Caco-2 (cell line): ENCODE measurements around the gene DCX. TPM values are rescaled to one million over a fixed set of nuclear protein-coding genes. Genes with fewer than 3 reads are reported as not detected.

Experiments
- BruUV-seq: library from RNA; stranded (reverse); fragments of 400-500 nt; replicated peaks from 2 replicates; lab custom pipeline; 2021; lab: Mats Ljungman, UMichigan
- CTCF ChIA-PET: fragments of 300-600 bp; sonication (Branson Sonifier 250); formaldehyde crosslinking; loops from one replicate; lab custom pipeline; 2022; ENCODE audit warnings: antibody characterized with exemption; lab: Charles Lee
- POLR2A ChIA-PET: fragments of 300-600 bp; sonication (Branson Sonifier 250); formaldehyde crosslinking; loops from one replicate; lab custom pipeline; 2022; ENCODE audit warnings: antibody characterized with exemption; lab: Charles Lee
- DNase-seq, 2 experiments: peaks; one replicate each; pipeline versions ENCODE4 v3.0.0 to v3.0.0-alpha.2; 2020 to 2022
- H3K27me3 ChIP-seq: replicated peaks from 2 replicates; pipeline ENCODE4 v1.6.0; 2011; ENCODE audit warnings: low read length; ENCODE audit not compliant: control insufficient read depth, insufficient read depth
- H3K36me3 ChIP-seq: 2 replicates; pipeline ENCODE4 v1.5.1; 2011; ENCODE audit warnings: low read length; ENCODE audit not compliant: control insufficient read depth, insufficient read depth
- H3K4me1 ChIP-seq: fragments of 250-450 bp; sonication (Bioruptor Pico); 2 replicates; pipeline ENCODE4 v1.5.1; 2020; ENCODE audit warnings: mild to moderate bottlenecking
- H3K4me3 ChIP-seq: 2 replicates; pipeline ENCODE4 v1.5.1; 2011; ENCODE audit warnings: low read depth, mild to moderate bottlenecking, control low read depth, low read length
- H3K9me3 ChIP-seq: fragments of 250-450 bp; sonication (Bioruptor Pico); 2 replicates; pipeline ENCODE4 v1.5.1; 2020; ENCODE audit warnings: mild to moderate bottlenecking, moderate library complexity
- H3K27ac Mint-ChIP-seq: one replicate; pipeline ENCODE4 v1.8.0; 2022; ENCODE audit warnings: mixed read lengths; ENCODE audit not compliant: unreplicated experiment
- H3K27me3 Mint-ChIP-seq: one replicate; pipeline ENCODE4 v1.8.0; 2022; ENCODE audit warnings: mixed read lengths; ENCODE audit not compliant: insufficient read depth, unreplicated experiment
- H3K36me3 Mint-ChIP-seq: one replicate; pipeline ENCODE4 v1.8.0; 2022; ENCODE audit warnings: mild to moderate bottlenecking, mixed read lengths; ENCODE audit not compliant: insufficient read depth, unreplicated experiment
- H3K4me1 Mint-ChIP-seq: one replicate; pipeline ENCODE4 v1.8.0; 2022; ENCODE audit warnings: low read depth, mixed read lengths; ENCODE audit not compliant: unreplicated experiment
- H3K4me3 Mint-ChIP-seq: one replicate; pipeline ENCODE4 v1.8.0; 2022; ENCODE audit warnings: mild to moderate bottlenecking, moderate library complexity, mixed read lengths; ENCODE audit not compliant: unreplicated experiment
- H3K9me3 Mint-ChIP-seq: one replicate; pipeline ENCODE4 v1.8.0; 2022; ENCODE audit warnings: mixed read lengths; ENCODE audit not compliant: unreplicated experiment
- intact Hi-C: fragments of 100-400 bp; cut with micrococcal nuclease; formaldehyde crosslinking; loops from one replicate; pipeline ENCODE4 v1.10.0; 2022; ENCODE audit not compliant: unreplicated experiment
- total RNA-seq: library from RNA; stranded (reverse); gene quantifications from 2 replicates; pipeline ENCODE4 v1.2.3, GENCODE V29; 2022
- TF ChIP-seq, protein P1 (sequence below), 2 experiments: fragments of 200-600 bp in 1 of 2; IDR thresholded peaks; 1 replicate in 1 of 2; 2 replicates in 1 of 2; pipeline versions ENCODE4 v1.5.1 to v1.8.0; 2011 to 2022; ENCODE audit warnings: antibody characterized with exemption in 1 of 2, control low read depth in 1 of 2, inconsistent platforms in 1 of 2, low read depth in 1 of 2, low read length in 1 of 2, mild to moderate bottlenecking in 1 of 2, moderate library complexity in 1 of 2; ENCODE audit not compliant: insufficient read depth in 1 of 2, severe bottlenecking in 1 of 2, unreplicated experiment in 1 of 2

Gene DCX
- total RNA-seq, 1 experiment from 2014 or later: not detected

DNA sequence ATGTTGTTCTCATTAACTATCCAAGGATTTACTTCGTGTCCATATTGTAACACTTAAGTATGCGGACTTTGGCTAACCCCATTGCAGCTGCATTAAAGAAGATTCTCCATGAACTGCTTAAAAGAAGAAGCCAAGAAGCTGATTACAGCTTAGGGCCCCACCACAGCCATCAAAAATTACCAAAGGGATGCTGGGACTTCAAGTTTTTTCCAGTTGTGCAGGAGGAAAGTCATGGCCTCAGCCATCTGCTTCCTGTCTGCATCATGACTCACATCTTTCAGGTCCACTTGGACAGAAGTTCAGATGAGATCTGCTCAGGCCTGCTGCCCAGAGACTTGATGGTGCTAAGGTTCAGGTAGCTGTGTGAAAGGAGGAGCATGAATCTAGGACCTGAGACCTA is 102.9 kb downstream of the DCX start:
- Histone ChIP-seq H3K4me3 (no peak overlapping the region), H3K9me3 (no peaks in the 10 kb centered on the region), H3K4me1 (no peaks in the 10 kb centered on the region), H3K36me3 (no peaks in the 10 kb centered on the region), H3K27me3 (no peaks in the 10 kb centered on the region)
- Mint-ChIP-seq H3K9me3 (no peaks in the 10 kb centered on the region), H3K27ac (no peak overlapping the region), H3K27me3 (peaks cover 3% of the 10 kb centered on the region), H3K4me1 (no peaks in the 10 kb centered on the region), H3K36me3 (no peaks in the 10 kb centered on the region), H3K4me3 (no peak overlapping the region)
- BruUV-seq: no TSS peak
- intact Hi-C loops: no loop called here
- ChIA-PET CTCF (no interaction called here), POLR2A (no interaction called here)
- TF ChIP-seq, protein P1, sequence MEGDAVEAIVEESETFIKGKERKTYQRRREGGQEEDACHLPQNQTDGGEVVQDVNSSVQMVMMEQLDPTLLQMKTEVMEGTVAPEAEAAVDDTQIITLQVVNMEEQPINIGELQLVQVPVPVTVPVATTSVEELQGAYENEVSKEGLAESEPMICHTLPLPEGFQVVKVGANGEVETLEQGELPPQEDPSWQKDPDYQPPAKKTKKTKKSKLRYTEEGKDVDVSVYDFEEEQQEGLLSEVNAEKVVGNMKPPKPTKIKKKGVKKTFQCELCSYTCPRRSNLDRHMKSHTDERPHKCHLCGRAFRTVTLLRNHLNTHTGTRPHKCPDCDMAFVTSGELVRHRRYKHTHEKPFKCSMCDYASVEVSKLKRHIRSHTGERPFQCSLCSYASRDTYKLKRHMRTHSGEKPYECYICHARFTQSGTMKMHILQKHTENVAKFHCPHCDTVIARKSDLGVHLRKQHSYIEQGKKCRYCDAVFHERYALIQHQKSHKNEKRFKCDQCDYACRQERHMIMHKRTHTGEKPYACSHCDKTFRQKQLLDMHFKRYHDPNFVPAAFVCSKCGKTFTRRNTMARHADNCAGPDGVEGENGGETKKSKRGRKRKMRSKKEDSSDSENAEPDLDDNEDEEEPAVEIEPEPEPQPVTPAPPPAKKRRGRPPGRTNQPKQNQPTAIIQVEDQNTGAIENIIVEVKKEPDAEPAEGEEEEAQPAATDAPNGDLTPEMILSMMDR (IDR thresholded peaks at IDR 0.05; ENCODE audit: insufficient read depth in 1 of 2, low read depth in 1 of 2, low read length in 1 of 2, severe bottlenecking in 1 of 2, unreplicated experiment in 1 of 2): no peak
- no peak for DNase-seq

DNA sequence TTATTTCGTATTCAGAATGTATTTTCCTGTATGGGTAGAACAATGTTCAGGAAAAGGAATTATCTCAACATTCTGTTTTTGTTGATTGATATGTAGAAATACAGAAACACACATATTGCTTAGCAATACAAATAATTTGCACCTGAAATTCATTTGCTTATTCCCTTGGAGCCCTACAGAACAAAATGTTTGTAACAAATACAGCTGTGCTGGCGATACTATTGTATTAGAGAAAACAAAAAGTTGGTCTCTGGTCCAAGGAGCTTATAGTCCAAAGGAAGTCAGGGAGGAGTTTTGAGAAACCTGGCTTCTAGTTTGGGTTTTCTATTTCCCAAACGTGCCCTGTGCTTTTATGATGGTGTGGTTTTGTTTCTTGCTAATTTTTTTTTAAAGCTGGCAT is 104.0 kb downstream of the DCX start:
- TF ChIP-seq, protein P1 (IDR thresholded peaks at IDR 0.05; ENCODE audit: insufficient read depth in 1 of 2, low read depth in 1 of 2, low read length in 1 of 2, severe bottlenecking in 1 of 2, unreplicated experiment in 1 of 2): no peak
- Mint-ChIP-seq H3K4me3 (no peak overlapping the region), H3K36me3 (no peaks in the 10 kb centered on the region), H3K27me3 (peaks cover under 1% of the 10 kb centered on the region), H3K9me3 (no peaks in the 10 kb centered on the region), H3K4me1 (no peaks in the 10 kb centered on the region), H3K27ac (no peak overlapping the region)
- Histone ChIP-seq H3K4me3 (no peak overlapping the region), H3K4me1 (no peaks in the 10 kb centered on the region), H3K9me3 (no peaks in the 10 kb centered on the region), H3K27me3 (no peaks in the 10 kb centered on the region), H3K36me3 (no peaks in the 10 kb centered on the region)
- intact Hi-C loops: no loop called here
- ChIA-PET CTCF (no interaction called here), POLR2A (no interaction called here)
- no TSS peak for BruUV-seq
- no peak for DNase-seq

DNA sequence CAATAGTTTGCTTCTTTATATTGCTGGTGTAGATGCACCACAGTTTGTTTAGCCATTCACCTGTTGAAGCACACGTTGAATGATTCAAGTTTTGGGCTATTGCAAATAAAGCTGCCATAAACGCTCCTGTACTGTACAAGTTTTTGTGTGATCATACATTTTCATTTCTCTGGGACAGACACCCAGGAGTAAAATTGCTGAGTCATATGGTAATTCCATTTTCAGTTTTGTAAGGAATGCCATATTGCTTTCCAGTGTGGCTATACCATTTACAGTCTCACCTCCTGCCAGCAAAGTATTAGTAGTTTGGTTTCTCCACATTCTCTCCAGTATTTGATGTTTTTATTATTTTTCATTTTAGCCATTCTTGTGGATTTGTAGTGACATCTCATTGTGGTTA is 109.7 kb downstream of the DCX start:
- intact Hi-C loops: no loop called here
- no peaks in the 10 kb centered on the region for H3K36me3 ChIP-seq

More for the DNA sequence above, 109.7 kb downstream of the DCX start:
- H3K27ac Mint-ChIP-seq: no peak overlapping the region
- no TSS peak for BruUV-seq
- no peak overlapping the region for H3K4me3 Mint-ChIP-seq
- H3K9me3 Mint-ChIP-seq: no peaks in the 10 kb centered on the region
- H3K4me1 Mint-ChIP-seq: no peaks in the 10 kb centered on the region
- H3K27me3 Mint-ChIP-seq: no peaks in the 10 kb centered on the region
- H3K4me3 ChIP-seq: no peak overlapping the region
- ChIA-PET POLR2A (no interaction called here), CTCF (no interaction called here)
- no peaks in the 10 kb centered on the region for H3K27me3 ChIP-seq
- no peak for DNase-seq
- TF ChIP-seq, protein P1 (IDR thresholded peaks at IDR 0.05; ENCODE audit: insufficient read depth in 1 of 2, low read depth in 1 of 2, low read length in 1 of 2, severe bottlenecking in 1 of 2, unreplicated experiment in 1 of 2): no peak
- H3K4me1 ChIP-seq: no peaks in the 10 kb centered on the region
- H3K9me3 ChIP-seq: no peaks in the 10 kb centered on the region
- no peaks in the 10 kb centered on the region for H3K36me3 Mint-ChIP-seq
